ENCODE measurements around the gene CREB5. TPM values are rescaled to one million over a fixed set of nuclear protein-coding genes. Genes with fewer than 3 reads are reported as not detected.

CREB5 gene
- total and polyA plus RNA-seq, 2 donors (not counting 3 experiments of a cell fraction or from before 2014, with no cell fraction given), result 19.6 to 28.4 TPM

DNA sequence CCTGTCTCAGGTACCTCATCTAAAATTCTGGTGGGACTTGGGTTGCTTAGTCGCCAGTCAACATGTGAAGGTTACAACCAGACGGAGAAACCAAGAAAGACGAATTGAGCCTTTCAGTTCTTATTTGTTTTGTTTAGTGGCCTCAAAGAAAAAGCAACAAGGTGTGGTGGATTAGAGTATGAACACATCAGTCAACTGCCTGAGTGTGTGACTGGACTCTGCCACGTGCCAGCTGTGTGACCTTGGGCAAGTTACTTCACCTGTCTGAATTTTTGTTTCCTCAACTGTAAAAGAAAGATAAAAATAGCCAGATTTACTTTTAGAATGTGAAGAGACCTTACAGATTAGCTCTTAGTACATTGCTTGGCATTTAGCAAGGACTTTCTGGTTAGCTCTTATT, 259.2 kb downstream of the CREB5 start:
- Histone ChIP-seq H3K9me3 (replicated peaks; ENCODE audit: control insufficient read depth, insufficient read depth, low read length) (no peaks in the 10 kb centered on the region), H3K9ac (replicated peaks; ENCODE audit: extremely low read depth, insufficient read depth, low read length) (no peak overlapping the region), H3K27ac (ENCODE audit: insufficient read depth, low read depth, low read length) (no peak overlapping the region), H3K4me1 (ENCODE audit: control insufficient read depth, extremely low read depth, insufficient read depth, low read length) (peaks cover 6% of the 10 kb centered on the region), H3K79me2 (ENCODE audit: control insufficient read depth, insufficient read depth, low read length) (no peaks in the 10 kb centered on the region), H3K4me2 (ENCODE audit: insufficient read depth, low read length) (no peak overlapping the region), H3K4me3 (replicated peaks in 1 of 3; ENCODE audit: insufficient read depth in 1 of 3, low read depth in 1 of 3, low read length in 3 of 3) (no peak overlapping the region), H2AFZ (ENCODE audit: low read depth, low read length) (no peak overlapping the region), H4K20me1 (replicated peaks; ENCODE audit: control insufficient read depth, extremely low read depth, insufficient read depth, low read length) (no peaks in the 10 kb centered on the region), H3K36me3 (ENCODE audit: control insufficient read depth in 2 of 2, extremely low read depth in 1 of 2, insufficient read depth in 2 of 2, low read length in 2 of 2) (no peaks in the 10 kb centered on the region), H3K27me3 (ENCODE audit: control insufficient read depth in 2 of 2, insufficient read depth in 2 of 2, low read length in 2 of 2) (no peaks in the 10 kb centered on the region), H3K9me1 (replicated peaks; ENCODE audit: control insufficient read depth, extremely low read depth, insufficient read depth, low read length) (no peaks in the 10 kb centered on the region)
- ChIA-PET CTCF (interaction anchor here (0.9 to 1.5 kb wide), 2 partner anchors 8 to 372 kb away, joined by 3 read pairs; no protein-coding TSS in a partner anchor), POLR2A (no interaction called here)
- DNase-seq (ENCODE audit: low read depth, low spot score) (no peak), FAIRE-seq (no peak)
- intact Hi-C loops (cut with micrococcal nuclease) (no loop called here), dilution Hi-C loops (cut with MboI; ENCODE audit: extremely low pct_ligation_motif_present, low sequenced_read_pairs) (no loop called here)
- BruUV-seq (replicated peaks), result no TSS peak
- TF ChIP-seq EZH2 (IDR thresholded peaks at IDR 0.05; ENCODE audit: borderline replicate concordance, low read depth, low read length, severe bottlenecking), result no peak
- no peak for TF ChIP-seq FOS (IDR thresholded peaks at IDR 0.05; ENCODE audit: borderline replicate concordance, insufficient read depth, low read length)
- no peak for TF ChIP-seq POLR2A (IDR thresholded peaks at IDR 0.05; ENCODE audit: low read depth, low read length)
- TF ChIP-seq, protein P1, sequence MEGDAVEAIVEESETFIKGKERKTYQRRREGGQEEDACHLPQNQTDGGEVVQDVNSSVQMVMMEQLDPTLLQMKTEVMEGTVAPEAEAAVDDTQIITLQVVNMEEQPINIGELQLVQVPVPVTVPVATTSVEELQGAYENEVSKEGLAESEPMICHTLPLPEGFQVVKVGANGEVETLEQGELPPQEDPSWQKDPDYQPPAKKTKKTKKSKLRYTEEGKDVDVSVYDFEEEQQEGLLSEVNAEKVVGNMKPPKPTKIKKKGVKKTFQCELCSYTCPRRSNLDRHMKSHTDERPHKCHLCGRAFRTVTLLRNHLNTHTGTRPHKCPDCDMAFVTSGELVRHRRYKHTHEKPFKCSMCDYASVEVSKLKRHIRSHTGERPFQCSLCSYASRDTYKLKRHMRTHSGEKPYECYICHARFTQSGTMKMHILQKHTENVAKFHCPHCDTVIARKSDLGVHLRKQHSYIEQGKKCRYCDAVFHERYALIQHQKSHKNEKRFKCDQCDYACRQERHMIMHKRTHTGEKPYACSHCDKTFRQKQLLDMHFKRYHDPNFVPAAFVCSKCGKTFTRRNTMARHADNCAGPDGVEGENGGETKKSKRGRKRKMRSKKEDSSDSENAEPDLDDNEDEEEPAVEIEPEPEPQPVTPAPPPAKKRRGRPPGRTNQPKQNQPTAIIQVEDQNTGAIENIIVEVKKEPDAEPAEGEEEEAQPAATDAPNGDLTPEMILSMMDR (IDR thresholded peaks at IDR 0.05; ENCODE audit: extremely low read depth in 1 of 2, insufficient read depth in 1 of 2, low read depth in 1 of 2, low read length in 2 of 2), result no peak

DNA sequence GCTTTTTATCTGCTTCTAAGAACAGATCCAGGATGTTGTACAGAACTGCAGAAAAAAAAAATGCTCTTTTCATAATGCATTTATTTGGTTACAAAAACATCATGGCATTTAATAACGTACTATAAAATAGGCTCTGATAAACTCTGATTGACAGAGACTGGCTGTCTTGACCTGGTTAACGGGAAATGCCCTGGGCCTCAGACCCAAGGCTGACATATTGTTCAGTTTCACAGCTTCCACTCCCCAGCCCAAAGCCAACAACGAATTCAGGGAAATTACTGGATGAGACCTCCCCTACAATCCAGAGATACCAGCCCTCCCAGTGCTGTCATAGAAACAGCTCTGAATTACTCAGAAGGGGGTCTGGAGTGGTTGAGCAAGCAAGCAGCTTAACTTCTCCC, 260.1 kb downstream of the CREB5 start:
- dilution Hi-C loops (cut with MboI; ENCODE audit: extremely low pct_ligation_motif_present, low sequenced_read_pairs), result no loop called here

More for the DNA sequence above, 260.1 kb downstream of the CREB5 start:
- CTCF ChIA-PET, result interaction anchor here (1.5 kb wide), 1 partner anchor 373 kb away, joined by 3 read pairs; no protein-coding TSS in a partner anchor
- Histone ChIP-seq H3K9me3 (replicated peaks; ENCODE audit: control insufficient read depth, insufficient read depth, low read length) (no peaks in the 10 kb centered on the region), H2AFZ (ENCODE audit: low read depth, low read length) (no peak overlapping the region), H3K4me3 (replicated peaks in 1 of 3; ENCODE audit: insufficient read depth in 1 of 3, low read depth in 1 of 3, low read length in 3 of 3) (no peak overlapping the region), H3K27me3 (ENCODE audit: control insufficient read depth in 2 of 2, insufficient read depth in 2 of 2, low read length in 2 of 2) (no peaks in the 10 kb centered on the region), H3K9ac (replicated peaks; ENCODE audit: extremely low read depth, insufficient read depth, low read length) (no peak overlapping the region), H3K4me2 (ENCODE audit: insufficient read depth, low read length) (no peak overlapping the region), H3K27ac (ENCODE audit: insufficient read depth, low read depth, low read length) (no peak overlapping the region), H3K79me2 (ENCODE audit: control insufficient read depth, insufficient read depth, low read length) (no peaks in the 10 kb centered on the region), H4K20me1 (replicated peaks; ENCODE audit: control insufficient read depth, extremely low read depth, insufficient read depth, low read length) (no peaks in the 10 kb centered on the region), H3K36me3 (ENCODE audit: control insufficient read depth in 2 of 2, extremely low read depth in 1 of 2, insufficient read depth in 2 of 2, low read length in 2 of 2) (no peaks in the 10 kb centered on the region), H3K9me1 (replicated peaks; ENCODE audit: control insufficient read depth, extremely low read depth, insufficient read depth, low read length) (no peaks in the 10 kb centered on the region), H3K4me1 (ENCODE audit: control insufficient read depth, extremely low read depth, insufficient read depth, low read length) (peaks cover 6% of the 10 kb centered on the region)
- POLR2A ChIA-PET, result no interaction called here
- intact Hi-C loops (cut with micrococcal nuclease), result no loop called here
- DNase-seq (ENCODE audit: low read depth, low spot score), result no peak
- TF ChIP-seq JUN (IDR thresholded peaks at IDR 0.05; ENCODE audit: borderline replicate concordance, insufficient read depth, insufficient read length, low read depth) (no peak), MYC (IDR thresholded peaks at IDR 0.05; ENCODE audit: low read depth, low read length) (no peak)
- TF ChIP-seq, protein P1 (IDR thresholded peaks at IDR 0.05; ENCODE audit: extremely low read depth in 1 of 2, insufficient read depth in 1 of 2, low read depth in 1 of 2, low read length in 2 of 2), result no peak
- FAIRE-seq, result no peak
- BruUV-seq (replicated peaks), result no TSS peak

Data from endothelial cell of umbilical vein (primary cell).